ENCODE measurements around the gene ZNF280D.

- TF ChIP-seq CTCF (IDR thresholded peaks at IDR 0.05) (no peak), POLR2AphosphoS5 (IDR thresholded peaks at IDR 0.05) (no peak), POLR2A (IDR thresholded peaks at IDR 0.05) (no peak), EP300 (IDR thresholded peaks at IDR 0.05) (no peak)
Observed at GRCh38 chr15:56667517-56667916, 65.8 kb downstream of the ZNF280D start.
